Measurements from ENCODE around the gene NUDT16L1. TPM values are rescaled to one million over a fixed set of nuclear protein-coding genes. Genes with fewer than 3 reads are reported as not detected.
A peak's percentile ranks its signal among the peaks of the same experiment; 100 is the strongest.
"Not testable (repeated sequence)": the region's sequence is repeated elsewhere in the genome, so short reads cannot be mapped to it uniquely, and the experiment has no call there.

The NUDT16L1 gene
- total RNA-seq, 1 experiment from 2014 or later: 21.8 TPM

DNA sequence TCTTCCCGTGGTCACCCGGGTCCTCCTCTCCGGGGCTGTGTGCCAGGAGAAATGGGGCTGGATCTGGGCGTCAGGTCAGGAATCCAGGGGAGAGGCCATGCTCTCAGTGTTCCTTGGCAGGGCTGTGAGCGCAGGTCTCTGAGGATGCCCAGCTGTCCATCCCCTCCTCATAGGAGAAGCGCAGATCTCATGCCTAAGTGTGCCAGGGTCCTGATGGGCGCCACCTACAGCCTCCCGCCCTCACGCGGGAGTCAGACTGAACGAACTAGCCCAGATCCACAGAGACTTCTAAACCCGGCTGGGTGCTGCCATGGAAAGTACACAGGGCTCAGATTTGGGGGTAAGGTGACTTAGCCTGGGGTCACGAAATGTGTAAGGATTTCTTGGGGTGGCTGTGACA, 44.4 kb upstream of the NUDT16L1 start:
- no peak overlapping the region for H3K27ac Mint-ChIP-seq (ENCODE audit: low read depth, unreplicated experiment)
- no TSS peak for BruUV-seq (replicated peaks)
- ChIA-PET POLR2A (interaction anchor here (1.8 kb wide), 1 partner anchor 23 kb away, joined by 8 read pairs; no protein-coding TSS in a partner anchor), CTCF (interaction anchor here (0.6 to 1.8 kb wide), 2 partner anchors 25 to 29 kb away, joined by 3 to 8 read pairs; partner anchors contain the start of gene MGRN1)
- no peak overlapping the region for H3K4me3 Mint-ChIP-seq (ENCODE audit: unreplicated experiment)
- no peaks in the 10 kb centered on the region for H3K27me3 Mint-ChIP-seq (ENCODE audit: insufficient read depth, unreplicated experiment)
- DNase-seq (ENCODE audit: unreplicated experiment): no peak
- intact Hi-C loops (cut with micrococcal nuclease): no loop called here
- TF ChIP-seq, protein P1, sequence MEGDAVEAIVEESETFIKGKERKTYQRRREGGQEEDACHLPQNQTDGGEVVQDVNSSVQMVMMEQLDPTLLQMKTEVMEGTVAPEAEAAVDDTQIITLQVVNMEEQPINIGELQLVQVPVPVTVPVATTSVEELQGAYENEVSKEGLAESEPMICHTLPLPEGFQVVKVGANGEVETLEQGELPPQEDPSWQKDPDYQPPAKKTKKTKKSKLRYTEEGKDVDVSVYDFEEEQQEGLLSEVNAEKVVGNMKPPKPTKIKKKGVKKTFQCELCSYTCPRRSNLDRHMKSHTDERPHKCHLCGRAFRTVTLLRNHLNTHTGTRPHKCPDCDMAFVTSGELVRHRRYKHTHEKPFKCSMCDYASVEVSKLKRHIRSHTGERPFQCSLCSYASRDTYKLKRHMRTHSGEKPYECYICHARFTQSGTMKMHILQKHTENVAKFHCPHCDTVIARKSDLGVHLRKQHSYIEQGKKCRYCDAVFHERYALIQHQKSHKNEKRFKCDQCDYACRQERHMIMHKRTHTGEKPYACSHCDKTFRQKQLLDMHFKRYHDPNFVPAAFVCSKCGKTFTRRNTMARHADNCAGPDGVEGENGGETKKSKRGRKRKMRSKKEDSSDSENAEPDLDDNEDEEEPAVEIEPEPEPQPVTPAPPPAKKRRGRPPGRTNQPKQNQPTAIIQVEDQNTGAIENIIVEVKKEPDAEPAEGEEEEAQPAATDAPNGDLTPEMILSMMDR (IDR thresholded peaks at IDR 0.05; ENCODE audit: unreplicated experiment): no peak
- no peaks in the 10 kb centered on the region for H3K9me3 Mint-ChIP-seq (ENCODE audit: unreplicated experiment)
- no peaks in the 10 kb centered on the region for H3K4me1 Mint-ChIP-seq (ENCODE audit: insufficient read depth, unreplicated experiment)
- H3K36me3 Mint-ChIP-seq (ENCODE audit: insufficient read depth, unreplicated experiment): peaks cover 33% of the 10 kb centered on the region

DNA sequence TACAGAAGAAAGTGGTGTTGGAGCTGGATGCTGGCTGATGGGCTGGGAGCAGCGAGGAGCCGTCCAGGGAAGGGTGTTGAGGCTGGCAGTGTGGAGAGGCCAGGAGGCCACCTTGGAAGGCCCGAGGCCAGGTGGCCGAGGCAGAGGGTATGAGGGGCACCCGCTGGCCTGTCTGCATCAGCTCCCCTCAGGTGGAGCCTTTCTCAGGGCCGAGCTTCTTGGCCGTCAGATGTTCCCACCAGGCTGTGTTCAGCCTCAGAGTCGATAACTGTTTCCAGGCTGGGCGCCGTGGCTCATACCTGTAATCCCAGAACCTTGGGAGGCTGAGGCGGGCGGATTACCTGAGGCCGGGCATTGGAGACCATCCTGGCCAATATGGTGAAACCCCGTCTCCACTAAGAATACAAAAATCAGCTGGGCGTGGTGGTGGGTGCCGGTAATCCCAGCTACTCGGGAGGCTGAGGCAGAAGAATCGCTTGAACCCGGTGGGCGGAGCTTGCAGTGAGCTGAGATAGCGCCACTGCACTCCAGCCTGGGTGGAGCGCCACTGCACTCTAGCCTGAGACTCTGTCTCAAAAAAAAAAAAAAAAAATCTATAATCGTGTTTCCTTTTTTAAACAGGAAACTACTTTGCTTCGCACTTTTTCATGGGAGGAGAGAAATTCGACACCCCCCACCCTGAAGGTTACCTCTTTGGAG, 43.5 kb upstream of the NUDT16L1 start:
- TF ChIP-seq, protein P1 (IDR thresholded peaks at IDR 0.05; ENCODE audit: unreplicated experiment): no peak
- Mint-ChIP-seq H3K4me3 (ENCODE audit: unreplicated experiment) (no peak overlapping the region), H3K36me3 (ENCODE audit: insufficient read depth, unreplicated experiment) (peaks cover 41% of the 10 kb centered on the region), H3K27ac (ENCODE audit: low read depth, unreplicated experiment) (no peak overlapping the region), H3K27me3 (ENCODE audit: insufficient read depth, unreplicated experiment) (no peaks in the 10 kb centered on the region), H3K9me3 (ENCODE audit: unreplicated experiment) (no peaks in the 10 kb centered on the region), H3K4me1 (ENCODE audit: insufficient read depth, unreplicated experiment) (no peaks in the 10 kb centered on the region)
- POLR2A ChIA-PET: interaction anchor here (1.8 kb wide), 1 partner anchor 24 kb away, joined by 8 read pairs; no protein-coding TSS in a partner anchor
- intact Hi-C loops (cut with micrococcal nuclease): no loop called here
- BruUV-seq (replicated peaks): no TSS peak
- CTCF ChIA-PET: interaction anchor here (0.6 to 1.9 kb wide), 17 partner anchors 8 to 990 kb away, joined by 3 to 9 read pairs (median 4); partner anchors contain the start of genes C16orf96 and MGRN1
- no peak for DNase-seq (ENCODE audit: unreplicated experiment)

DNA sequence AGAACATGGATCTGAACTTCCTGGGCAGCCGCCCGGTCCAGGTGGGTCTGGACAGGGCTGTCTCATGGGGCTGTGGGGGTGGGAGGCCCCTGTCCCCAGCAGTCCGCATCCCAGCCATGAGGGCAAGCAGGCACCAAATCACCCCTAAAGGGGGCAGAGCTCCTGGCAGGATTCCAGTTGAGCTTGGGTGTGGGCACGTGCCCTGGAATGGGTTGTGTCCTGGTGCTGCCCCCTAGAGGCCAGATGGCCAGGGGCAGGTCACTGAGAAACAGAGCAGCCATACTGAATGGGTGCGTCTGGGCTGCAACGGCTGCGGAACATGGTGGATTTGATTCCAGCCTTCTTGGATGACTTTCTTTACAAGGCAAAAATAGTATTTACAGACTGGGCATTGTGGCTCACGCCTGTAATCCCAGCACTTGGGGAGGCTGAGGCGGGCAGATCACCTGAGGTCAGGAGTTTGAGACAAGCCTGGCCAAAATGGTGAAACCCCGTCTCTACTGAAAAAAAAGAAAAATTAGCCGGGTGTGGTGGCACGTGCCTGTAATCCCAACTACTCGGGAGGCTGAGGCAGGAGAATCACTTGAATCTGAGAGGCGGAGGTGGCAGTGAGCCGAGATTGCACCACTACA, 42.8 kb upstream of the NUDT16L1 start:
- intact Hi-C loops (cut with micrococcal nuclease): not testable (repeated sequence)

More for the DNA sequence above, 42.8 kb upstream of the NUDT16L1 start:
- CTCF ChIA-PET: interaction anchor here (0.6 to 1.9 kb wide), 16 partner anchors 9 to 576 kb away, joined by 3 to 9 read pairs (median 6); partner anchors contain the start of genes C16orf96 and MGRN1
- BruUV-seq (replicated peaks); H3K27me3 Mint-ChIP-seq (ENCODE audit: insufficient read depth, unreplicated experiment); H3K27ac Mint-ChIP-seq (ENCODE audit: low read depth, unreplicated experiment); H3K4me3 Mint-ChIP-seq (ENCODE audit: unreplicated experiment); H3K4me1 Mint-ChIP-seq (ENCODE audit: insufficient read depth, unreplicated experiment); H3K9me3 Mint-ChIP-seq (ENCODE audit: unreplicated experiment): not testable (repeated sequence)
- POLR2A ChIA-PET: interaction anchor here (1.8 kb wide), 1 partner anchor 24 kb away, joined by 8 read pairs; no protein-coding TSS in a partner anchor
- DNase-seq (ENCODE audit: unreplicated experiment): peak; percentile 79
- H3K36me3 Mint-ChIP-seq (ENCODE audit: insufficient read depth, unreplicated experiment): peaks cover 46% of the 10 kb centered on the region
- TF ChIP-seq, protein P1 (IDR thresholded peaks at IDR 0.05; ENCODE audit: unreplicated experiment): peak; percentile 82

Data from MCF 10A (cell line).